ENCODE results near the gene IGF1R.

DNA sequence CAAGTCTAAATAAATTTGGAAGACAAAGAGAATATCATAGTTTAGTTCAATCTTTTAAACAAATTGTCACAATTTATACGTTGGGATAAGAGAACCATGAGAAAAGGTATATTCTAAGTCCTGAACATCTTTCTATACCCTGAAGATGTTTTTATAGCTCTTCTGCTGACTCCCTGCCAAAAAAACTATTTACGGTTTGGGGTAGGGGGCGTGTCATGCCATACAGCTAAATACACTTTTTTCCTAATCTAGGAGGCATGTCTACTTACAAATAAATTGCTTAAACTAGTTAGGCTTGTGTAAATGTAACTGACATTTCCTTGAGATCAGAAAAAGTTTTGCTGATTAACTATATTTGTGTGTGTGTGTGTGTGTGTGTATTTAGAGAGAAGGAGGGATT lies 195.9 kb downstream of the IGF1R start:
- TF ChIP-seq, protein P1, sequence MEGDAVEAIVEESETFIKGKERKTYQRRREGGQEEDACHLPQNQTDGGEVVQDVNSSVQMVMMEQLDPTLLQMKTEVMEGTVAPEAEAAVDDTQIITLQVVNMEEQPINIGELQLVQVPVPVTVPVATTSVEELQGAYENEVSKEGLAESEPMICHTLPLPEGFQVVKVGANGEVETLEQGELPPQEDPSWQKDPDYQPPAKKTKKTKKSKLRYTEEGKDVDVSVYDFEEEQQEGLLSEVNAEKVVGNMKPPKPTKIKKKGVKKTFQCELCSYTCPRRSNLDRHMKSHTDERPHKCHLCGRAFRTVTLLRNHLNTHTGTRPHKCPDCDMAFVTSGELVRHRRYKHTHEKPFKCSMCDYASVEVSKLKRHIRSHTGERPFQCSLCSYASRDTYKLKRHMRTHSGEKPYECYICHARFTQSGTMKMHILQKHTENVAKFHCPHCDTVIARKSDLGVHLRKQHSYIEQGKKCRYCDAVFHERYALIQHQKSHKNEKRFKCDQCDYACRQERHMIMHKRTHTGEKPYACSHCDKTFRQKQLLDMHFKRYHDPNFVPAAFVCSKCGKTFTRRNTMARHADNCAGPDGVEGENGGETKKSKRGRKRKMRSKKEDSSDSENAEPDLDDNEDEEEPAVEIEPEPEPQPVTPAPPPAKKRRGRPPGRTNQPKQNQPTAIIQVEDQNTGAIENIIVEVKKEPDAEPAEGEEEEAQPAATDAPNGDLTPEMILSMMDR (conservative IDR thresholded peaks at IDR 0.05) = no peak
- no peak for TF ChIP-seq EZH2 (IDR thresholded peaks at IDR 0.05; ENCODE audit: low read depth)
